DMS79 (cell line): ENCODE measurements around the gene GREB1L.
"Not testable (repeated sequence)": the region's sequence is repeated elsewhere in the genome, so short reads cannot be mapped to it uniquely, and the experiment has no call there.

Experiments
- DNase-seq: peaks from one replicate; lab custom pipeline; 2025; lab: John Stamatoyannopoulos, UW

Gene GREB1L

DNA sequence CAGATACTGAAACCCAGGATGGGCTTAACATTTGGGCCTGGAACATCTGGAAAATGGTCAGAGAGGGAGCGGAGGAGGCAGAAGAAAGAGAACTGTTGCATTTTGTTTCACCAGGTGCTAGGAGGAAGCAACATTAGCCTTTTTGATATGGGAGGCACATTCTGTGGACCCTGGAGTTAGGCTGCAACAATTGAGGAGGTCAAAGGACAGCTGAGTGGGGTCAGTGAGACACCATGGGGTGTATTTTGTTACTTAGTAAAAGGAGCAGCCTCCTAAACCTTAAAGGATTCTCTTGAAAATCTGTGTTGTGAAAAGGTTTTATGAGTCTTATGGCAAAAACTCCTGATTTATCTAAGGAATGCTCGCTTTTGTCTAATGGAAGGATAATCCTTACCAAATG, 124.9 kb downstream of the GREB1L start:
- no peak for DNase-seq

- DNase-seq, result no peak
Measured at GRCh38 chr18:21369146-21369545, 127.1 kb downstream of the GREB1L start.

DNA sequence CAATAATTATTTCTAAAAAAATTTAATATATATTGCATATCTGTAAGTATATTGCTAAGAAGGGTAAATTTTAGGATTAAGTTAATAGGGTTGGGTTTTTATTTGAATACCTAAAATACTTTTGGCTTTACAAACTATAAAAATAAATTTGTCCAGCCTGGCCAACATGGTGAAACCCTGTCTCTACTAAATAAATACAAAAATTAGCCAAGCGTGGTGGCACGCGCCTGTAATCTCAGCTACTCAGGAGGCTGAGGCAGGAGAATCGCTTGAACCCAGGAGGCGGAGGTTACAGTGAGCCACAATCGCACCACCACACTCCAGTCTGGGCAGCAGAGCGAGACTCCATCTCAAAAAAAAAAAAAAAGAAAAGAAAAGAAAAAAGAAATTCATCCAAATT, 127.6 kb downstream of the GREB1L start:
- not testable (repeated sequence) for DNase-seq

- DNase-seq, result no peak
Measured at GRCh38 chr18:21383031-21383430, 141.0 kb downstream of the GREB1L start.

GRCh38 chr18:21386523-21387240, 144.7 kb downstream of the GREB1L start:
- no peak for DNase-seq

DNA sequence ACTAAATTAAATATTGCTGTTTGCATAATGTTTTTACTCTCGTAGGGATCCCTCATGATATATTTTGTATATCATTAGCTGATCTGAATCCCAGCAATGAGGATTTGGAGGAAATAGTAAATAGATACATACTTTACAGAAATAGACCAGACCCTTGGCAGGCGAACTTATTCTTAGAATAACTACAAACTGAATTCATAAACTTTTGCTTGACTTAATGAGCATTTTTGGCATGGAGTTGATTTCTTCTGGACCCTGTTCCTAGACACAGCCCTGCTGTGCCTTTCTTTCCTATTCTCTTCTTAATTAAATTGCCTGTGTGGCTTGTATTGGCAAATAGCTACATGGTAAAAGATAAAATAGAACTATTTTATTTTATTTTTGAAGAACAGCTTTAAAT, 145.9 kb downstream of the GREB1L start:
- DNase-seq, result no peak

- DNase-seq, result no peak
Measured at GRCh38 chr18:21389283-21389682, 147.3 kb downstream of the GREB1L start.

DNA sequence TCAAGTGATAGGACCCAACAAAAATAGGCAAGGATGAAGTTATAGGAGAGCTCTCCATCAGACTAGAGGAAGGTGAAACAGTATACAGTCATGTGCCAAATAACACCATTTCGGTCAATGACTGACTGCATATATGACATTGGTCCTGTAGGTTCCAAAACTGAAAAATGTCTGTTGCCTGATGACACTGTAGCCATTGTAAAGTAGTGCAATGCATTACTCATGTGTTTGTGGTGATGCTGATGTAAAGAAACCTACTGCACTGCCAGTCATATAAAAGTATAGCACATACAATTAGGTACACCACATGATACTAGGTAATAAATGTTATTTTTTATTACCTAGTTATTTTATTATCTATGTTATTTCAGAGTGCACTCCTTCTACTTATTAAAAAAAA, 147.9 kb downstream of the GREB1L start:
- DNase-seq, result no peak

GRCh38 chr18:21391074-21391673, 149.1 kb downstream of the GREB1L start:
- DNase-seq, result no peak

DNA sequence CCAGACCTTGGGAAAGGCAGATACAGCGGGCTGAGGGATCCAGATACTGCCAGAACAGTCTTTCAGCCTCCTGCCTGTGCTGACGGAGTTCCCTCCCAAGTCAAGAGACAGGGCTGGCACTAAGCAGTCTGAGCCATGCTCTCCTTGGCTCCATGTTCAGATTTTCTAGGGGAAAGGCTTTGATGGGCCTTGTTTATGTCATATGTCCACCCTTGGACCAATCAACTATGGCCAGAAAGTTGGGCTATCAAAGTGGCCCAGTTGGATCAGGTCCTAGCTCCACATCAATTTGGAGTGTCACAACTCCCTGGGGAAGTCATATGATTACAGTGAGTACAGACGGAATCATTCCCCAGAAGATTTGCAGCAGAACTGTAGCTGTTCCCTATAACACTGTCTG, 152.0 kb downstream of the GREB1L start:
- no peak for DNase-seq

DNA sequence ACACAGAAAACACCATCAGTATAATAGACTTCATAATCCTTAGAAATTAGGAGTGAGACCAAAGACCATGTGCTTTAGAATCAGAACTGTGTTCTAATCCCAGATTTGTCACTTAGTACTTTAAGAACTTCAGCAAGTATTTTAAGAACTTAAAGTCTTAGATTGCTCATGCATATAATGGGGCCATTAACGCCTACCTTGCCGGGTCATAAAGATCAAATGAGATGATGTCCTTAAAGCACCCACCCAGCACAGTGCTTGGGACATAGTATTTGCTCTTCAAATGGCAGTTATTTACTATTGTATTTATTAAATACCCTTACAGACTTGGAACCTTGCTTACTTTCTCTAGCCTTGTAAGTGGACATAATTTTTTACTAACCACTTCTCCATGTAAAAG, 156.1 kb downstream of the GREB1L start:
- DNase-seq, result no peak

DNA sequence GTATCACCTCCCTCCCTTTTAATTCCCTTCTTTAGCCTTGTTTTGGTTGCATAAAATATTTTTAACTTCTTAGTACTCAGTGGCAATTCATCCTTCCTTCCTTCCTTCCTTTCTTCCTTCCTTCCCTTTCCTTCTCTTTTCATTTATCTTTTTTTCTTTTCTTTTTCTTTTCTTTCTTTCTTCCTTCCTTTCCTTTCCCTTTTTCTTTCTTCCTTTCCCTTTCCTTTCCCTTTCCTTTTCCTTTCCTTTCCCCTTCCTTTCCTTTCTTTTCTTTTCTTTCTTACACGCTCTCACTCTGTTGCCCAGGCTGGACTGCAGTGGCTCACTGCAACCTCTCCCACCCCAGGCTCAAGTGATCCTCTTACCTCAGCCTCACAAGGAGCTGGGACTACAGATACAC, 160.2 kb downstream of the GREB1L start:
- no peak for DNase-seq

DNA sequence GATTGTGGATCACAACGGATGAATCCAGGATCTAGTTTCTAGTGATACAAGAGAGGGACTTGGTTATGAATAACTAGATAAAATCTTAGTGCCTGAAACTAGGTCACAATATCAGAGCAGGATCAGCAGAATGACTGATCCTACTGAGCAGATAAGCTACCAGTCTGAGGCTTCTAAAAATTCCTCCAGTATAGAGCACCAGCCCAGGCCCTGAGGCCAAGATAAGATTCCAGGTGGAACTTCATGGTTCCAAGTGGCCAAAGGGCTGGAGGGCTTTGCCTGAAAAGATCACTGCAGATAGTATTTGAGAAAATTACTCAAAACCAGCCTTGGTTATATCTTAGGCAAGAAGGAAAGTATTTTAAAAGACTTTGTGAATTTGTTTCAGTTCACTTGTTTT, 162.4 kb downstream of the GREB1L start:
- no peak for DNase-seq

DNA sequence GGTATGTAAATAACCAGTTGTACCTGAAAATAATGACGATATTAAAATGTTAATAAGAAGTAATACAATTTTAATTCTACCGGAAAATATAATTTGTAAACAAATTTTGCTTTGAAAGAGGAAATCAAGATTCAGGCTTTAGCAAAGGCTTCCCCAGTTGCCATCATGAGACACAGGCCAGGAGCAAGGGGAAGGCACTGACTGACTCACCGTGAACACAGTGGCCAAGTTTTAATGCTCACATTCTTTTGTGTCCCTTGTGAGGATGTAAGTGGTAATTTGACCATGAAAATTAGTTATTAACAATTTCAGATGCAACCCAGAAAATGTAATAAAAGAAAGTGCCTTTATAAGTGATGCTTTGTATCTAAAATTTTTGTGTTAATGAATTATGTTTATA, 164.1 kb downstream of the GREB1L start:
- no peak for DNase-seq

- DNase-seq, result no peak
Measured at GRCh38 chr18:21408681-21409080, 166.6 kb downstream of the GREB1L start.

DNA sequence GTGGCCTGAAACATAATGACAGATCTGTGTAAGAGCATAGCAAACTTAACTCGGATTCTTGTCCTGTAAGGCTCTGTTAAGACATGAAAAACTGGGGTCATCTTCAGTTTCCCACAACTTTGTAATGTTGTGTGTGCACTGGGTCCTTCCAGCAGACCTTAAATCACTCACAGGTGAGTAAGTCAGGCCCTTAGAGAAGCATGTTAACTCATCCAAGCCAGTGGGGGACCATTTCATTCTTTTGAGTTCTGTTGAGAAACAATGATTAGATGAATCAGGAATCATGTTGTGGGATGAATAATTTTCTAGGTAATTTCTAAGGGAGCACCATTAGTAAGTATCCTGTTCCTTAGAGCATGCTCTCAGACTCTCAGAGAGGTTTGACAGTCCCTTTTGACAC, 191.4 kb downstream of the GREB1L start:
- DNase-seq, result no peak

DNA sequence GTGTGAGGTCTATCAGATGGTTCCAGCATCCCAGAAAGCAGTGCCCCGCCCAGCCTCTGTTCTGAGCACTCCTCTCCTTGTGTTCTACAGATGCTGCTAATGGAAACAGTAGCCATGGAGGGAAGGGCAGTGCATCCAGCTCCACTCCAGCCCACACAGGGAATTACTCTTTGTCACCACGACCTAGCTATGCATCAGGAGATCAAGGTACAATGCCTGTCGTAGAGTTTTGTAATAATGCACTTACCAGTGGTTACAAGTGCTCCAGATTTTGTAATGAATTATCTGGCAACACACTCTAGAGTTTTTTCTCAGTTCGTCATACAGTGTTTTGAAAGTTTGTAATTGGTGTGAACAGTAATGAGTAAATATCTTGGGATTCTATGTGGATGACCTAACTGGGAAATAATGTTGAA, 197.4 kb downstream of the GREB1L start:
- DNase-seq, result no peak

DNA sequence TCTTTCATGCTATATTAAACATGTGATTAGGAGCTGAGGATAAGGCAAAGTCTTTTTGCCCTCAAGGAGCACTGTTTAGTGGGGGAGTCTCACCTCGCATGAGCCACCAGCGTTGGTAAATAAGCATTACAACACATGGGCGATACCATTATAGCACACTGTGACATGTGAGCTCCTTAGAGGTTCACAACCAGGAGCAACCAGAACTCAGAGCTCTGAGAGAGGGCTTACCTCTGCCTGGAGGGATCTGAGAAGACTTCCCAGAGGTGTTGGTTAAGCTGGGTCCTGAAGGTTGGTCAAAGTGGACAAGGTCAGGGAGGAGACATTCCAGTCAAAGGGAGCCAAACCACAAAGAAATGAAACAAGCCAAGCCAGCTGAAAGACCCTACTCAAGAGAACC, 199.6 kb downstream of the GREB1L start:
- no peak for DNase-seq

- DNase-seq, result no peak
Measured at GRCh38 chr18:21443776-21444464, 201.9 kb downstream of the GREB1L start.

GRCh38 chr18:21444465-21445212, 202.6 kb downstream of the GREB1L start:
- DNase-seq, result no peak

DNA sequence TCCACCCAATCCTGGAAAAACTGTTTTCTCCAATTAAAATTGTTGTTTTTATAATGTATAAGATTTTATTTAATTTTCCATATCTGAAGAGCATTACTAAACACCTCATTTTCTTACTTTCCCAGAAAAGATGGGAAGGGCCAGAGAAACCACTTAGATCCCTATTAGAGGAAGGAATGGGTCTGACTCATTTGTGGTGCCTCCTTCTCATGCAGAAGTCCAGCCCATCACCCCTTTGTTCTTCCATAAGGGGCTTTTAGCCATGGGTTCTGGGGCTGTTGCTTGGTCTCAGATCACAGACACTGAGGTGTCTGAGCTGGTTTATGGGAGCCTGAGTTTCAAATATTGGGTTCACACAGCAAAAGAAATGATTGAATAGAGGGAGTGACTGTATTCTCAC, 206.3 kb downstream of the GREB1L start:
- DNase-seq, result no peak

DNA sequence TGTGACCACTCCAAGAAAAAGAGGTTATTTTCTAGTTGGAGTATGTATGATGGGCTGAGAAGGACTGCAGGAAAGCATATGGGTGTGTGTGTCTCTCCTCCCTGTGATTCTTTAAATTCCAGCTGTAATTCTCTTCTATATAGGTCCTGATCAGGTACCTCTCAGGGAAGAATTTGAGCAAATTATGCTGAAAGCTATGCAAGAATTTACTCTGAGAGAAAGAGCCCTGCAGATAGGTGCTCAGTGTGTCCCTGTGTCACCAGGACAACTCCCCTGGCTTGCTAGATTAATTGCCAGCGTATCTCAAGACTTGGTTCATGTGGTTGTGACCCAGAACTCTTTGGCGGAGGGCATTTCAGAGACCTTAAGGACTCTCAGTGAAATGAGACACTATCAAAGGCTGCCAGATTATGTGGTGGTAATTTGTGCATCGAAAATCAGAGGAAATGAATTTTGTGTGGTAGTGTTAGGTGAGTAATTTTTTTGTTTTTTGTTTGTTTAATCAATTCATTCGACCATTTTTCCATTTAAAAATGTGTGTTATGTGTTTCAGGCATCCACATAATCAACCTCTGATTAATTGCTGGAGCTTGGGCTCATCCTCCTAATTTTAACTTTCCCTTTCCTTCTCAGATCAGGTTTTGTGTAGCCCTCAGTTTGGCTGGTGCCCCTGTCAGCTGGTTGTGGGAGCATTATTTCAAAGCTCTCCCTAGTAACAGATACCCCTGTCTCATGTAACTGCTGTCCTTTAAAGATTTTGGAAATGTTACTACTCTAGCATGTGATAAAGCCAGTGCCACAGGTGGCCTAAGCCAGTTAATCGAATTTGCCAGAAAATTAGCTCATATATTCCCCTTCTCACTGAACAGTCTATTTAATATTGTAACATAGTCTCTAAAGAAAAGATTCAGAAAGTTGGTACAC, 207.6 kb downstream of the GREB1L start:
- no peak for DNase-seq
